Measurements from ENCODE around the gene CADM2. TPM values are rescaled to one million over a fixed set of nuclear protein-coding genes. Genes with fewer than 3 reads are reported as not detected.

Gene CADM2
- total RNA-seq, 1 experiment from 2014 or later = not detected

DNA sequence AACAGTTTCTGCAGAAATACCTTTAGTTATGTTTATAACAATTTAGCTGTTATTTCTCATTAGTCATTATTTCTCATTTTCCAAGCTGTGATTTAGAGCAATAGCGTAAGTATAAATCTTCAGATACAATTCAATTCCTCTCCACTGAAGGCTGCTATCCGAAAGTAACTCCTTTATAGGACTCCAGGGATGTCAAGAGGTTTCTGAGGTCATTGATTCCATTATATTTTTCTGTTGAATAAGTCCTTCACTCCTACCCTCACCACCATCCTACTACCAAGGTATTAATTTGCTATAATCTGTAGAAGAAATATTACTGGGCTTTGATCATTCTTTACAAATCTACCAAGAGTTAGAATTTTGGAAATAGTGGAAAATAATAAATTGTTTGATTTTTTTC is 285.7 kb downstream of the CADM2 start:
- no peak for DNase-seq (ENCODE audit: low read depth, low spot score)
- ChIA-PET RAD21 (ENCODE audit: low non-redundant PET in 1 of 2, low total read pairs in 2 of 2, uncharacterized antibody in 2 of 2, unreplicated experiment in 2 of 2) (no interaction called here), POLR2A (no interaction called here), CTCF (no interaction called here)
- Histone ChIP-seq H3K27ac (ENCODE audit: low read depth, low read length) (no peak overlapping the region), H3K4me3 (replicated peaks in 1 of 2; ENCODE audit: low read depth in 1 of 2, low read length in 2 of 2) (no peak overlapping the region), H3K9me2 (ENCODE audit: insufficient read depth) (no peaks in the 10 kb centered on the region), H2AFZ (ENCODE audit: low read depth, low read length, poor library complexity, severe bottlenecking) (no peak overlapping the region), H3K36me3 (ENCODE audit: control insufficient read depth in 1 of 2, insufficient read depth in 2 of 2, low read length in 2 of 2) (no peaks in the 10 kb centered on the region), H4K20me1 (ENCODE audit: insufficient read depth) (no peaks in the 10 kb centered on the region), H3K4me2 (ENCODE audit: low read length) (no peak overlapping the region), H3K27me3 (ENCODE audit: insufficient read depth, low read length) (no peaks in the 10 kb centered on the region), H3K9ac (ENCODE audit: low read length) (no peak overlapping the region), H3K79me2 (ENCODE audit: insufficient read depth, low read length) (no peaks in the 10 kb centered on the region), H3K9me3 (ENCODE audit: control insufficient read depth in 1 of 2, insufficient read depth in 1 of 2, low read depth in 1 of 2, low read length in 2 of 2) (no peaks in the 10 kb centered on the region; a peak in 1 of 4 replicates), H3K4me1 (ENCODE audit: control insufficient read depth in 1 of 2, insufficient read depth in 2 of 2, low read length in 2 of 2) (no peaks in the 10 kb centered on the region)
- intact Hi-C loops (cut with micrococcal nuclease) = no loop called here
- no TSS peak for BruUV-seq (replicated peaks)
- no peak for ATAC-seq
- TF ChIP-seq EZH2 (IDR thresholded peaks at IDR 0.05) (no peak), SIN3A (IDR thresholded peaks at IDR 0.05; ENCODE audit: low read depth) (no peak), ZNF274 (IDR thresholded peaks at IDR 0.05; ENCODE audit: low read depth, low read length) (no peak), EGR1 (IDR thresholded peaks at IDR 0.05; ENCODE audit: low read depth) (no peak), CEBPB (IDR thresholded peaks at IDR 0.05; ENCODE audit: low read depth) (no peak), JUND (IDR thresholded peaks at IDR 0.05) (no peak), EZH2phosphoT487 (IDR thresholded peaks at IDR 0.05; ENCODE audit: borderline replicate concordance) (no peak)

DNA sequence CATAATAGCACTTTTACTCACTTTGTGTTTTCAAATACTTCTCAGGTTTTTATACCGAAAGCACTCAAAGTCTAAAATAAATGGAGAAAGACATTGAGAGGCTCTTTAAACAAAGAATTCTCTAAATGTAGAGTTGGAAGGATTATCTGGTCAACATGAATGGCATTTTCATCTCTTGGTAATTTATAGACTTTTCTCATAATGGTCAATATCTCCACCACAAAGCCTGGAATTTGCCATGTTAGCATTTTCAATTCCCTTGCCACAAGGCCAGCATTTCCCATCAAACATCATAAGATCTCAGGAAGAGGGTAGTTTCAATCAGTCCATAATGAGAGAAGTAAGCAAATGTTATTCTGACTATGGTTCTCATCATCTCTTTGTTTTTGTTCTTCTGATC is 293.0 kb downstream of the CADM2 start:
- H3K36me3 ChIP-seq (ENCODE audit: control insufficient read depth in 1 of 2, insufficient read depth in 2 of 2, low read length in 2 of 2) = no peaks in the 10 kb centered on the region
- POLR2A ChIA-PET = no interaction called here
- TF ChIP-seq SP1 (IDR thresholded peaks at IDR 0.05; ENCODE audit: low read depth) (no peak), POLR2A (IDR thresholded peaks at IDR 0.05; ENCODE audit: borderline replicate concordance, extremely low read depth, insufficient read depth, insufficient read length) (no peak), YY1 (IDR thresholded peaks at IDR 0.05; ENCODE audit: extremely low read depth, insufficient replicate concordance, low read depth, low read length) (no peak), ELF1 (IDR thresholded peaks at IDR 0.05; ENCODE audit: borderline replicate concordance, low read depth) (no peak), EGR1 (IDR thresholded peaks at IDR 0.05; ENCODE audit: low read depth) (no peak), ZFX (IDR thresholded peaks at IDR 0.05) (no peak), TCF7L2 (IDR thresholded peaks at IDR 0.05; ENCODE audit: borderline replicate concordance, extremely low read depth, insufficient read depth, insufficient read length) (no peak), RAD21 (IDR thresholded peaks at IDR 0.05; ENCODE audit: low read depth) (no peak), SIN3A (IDR thresholded peaks at IDR 0.05; ENCODE audit: low read depth) (no peak), CEBPB (IDR thresholded peaks at IDR 0.05; ENCODE audit: low read depth) (no peak), FOSL1 (IDR thresholded peaks at IDR 0.05; ENCODE audit: low read depth) (no peak), ZNF274 (IDR thresholded peaks at IDR 0.05; ENCODE audit: low read depth, low read length) (no peak), JUND (IDR thresholded peaks at IDR 0.05) (no peak), EZH2 (IDR thresholded peaks at IDR 0.05) (no peak)
- TF ChIP-seq, protein P1, sequence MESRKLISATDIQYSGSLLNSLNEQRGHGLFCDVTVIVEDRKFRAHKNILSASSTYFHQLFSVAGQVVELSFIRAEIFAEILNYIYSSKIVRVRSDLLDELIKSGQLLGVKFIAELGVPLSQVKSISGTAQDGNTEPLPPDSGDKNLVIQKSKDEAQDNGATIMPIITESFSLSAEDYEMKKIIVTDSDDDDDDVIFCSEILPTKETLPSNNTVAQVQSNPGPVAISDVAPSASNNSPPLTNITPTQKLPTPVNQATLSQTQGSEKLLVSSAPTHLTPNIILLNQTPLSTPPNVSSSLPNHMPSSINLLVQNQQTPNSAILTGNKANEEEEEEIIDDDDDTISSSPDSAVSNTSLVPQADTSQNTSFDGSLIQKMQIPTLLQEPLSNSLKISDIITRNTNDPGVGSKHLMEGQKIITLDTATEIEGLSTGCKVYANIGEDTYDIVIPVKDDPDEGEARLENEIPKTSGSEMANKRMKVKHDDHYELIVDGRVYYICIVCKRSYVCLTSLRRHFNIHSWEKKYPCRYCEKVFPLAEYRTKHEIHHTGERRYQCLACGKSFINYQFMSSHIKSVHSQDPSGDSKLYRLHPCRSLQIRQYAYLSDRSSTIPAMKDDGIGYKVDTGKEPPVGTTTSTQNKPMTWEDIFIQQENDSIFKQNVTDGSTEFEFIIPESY (IDR thresholded peaks at IDR 0.05; ENCODE audit: extremely low read depth, insufficient replicate concordance, low read length) = no peak
- TF ChIP-seq, protein P2, sequence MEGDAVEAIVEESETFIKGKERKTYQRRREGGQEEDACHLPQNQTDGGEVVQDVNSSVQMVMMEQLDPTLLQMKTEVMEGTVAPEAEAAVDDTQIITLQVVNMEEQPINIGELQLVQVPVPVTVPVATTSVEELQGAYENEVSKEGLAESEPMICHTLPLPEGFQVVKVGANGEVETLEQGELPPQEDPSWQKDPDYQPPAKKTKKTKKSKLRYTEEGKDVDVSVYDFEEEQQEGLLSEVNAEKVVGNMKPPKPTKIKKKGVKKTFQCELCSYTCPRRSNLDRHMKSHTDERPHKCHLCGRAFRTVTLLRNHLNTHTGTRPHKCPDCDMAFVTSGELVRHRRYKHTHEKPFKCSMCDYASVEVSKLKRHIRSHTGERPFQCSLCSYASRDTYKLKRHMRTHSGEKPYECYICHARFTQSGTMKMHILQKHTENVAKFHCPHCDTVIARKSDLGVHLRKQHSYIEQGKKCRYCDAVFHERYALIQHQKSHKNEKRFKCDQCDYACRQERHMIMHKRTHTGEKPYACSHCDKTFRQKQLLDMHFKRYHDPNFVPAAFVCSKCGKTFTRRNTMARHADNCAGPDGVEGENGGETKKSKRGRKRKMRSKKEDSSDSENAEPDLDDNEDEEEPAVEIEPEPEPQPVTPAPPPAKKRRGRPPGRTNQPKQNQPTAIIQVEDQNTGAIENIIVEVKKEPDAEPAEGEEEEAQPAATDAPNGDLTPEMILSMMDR (IDR thresholded peaks at IDR 0.05 in 2 of 3, conservative IDR thresholded peaks at IDR 0.05 in 1 of 3; ENCODE audit: borderline replicate concordance in 1 of 3, insufficient read depth in 1 of 3, low read depth in 2 of 3, low read length in 2 of 3) = no peak
- H3K27ac ChIP-seq (ENCODE audit: low read depth, low read length) = no peak overlapping the region
- no peaks in the 10 kb centered on the region for H3K79me2 ChIP-seq (ENCODE audit: insufficient read depth, low read length)
- H3K4me3 ChIP-seq (replicated peaks in 1 of 2; ENCODE audit: low read depth in 1 of 2, low read length in 2 of 2) = no peak overlapping the region
- no TSS peak for BruUV-seq (replicated peaks)
- no peaks in the 10 kb centered on the region for H3K9me2 ChIP-seq (ENCODE audit: insufficient read depth)
- RAD21 ChIA-PET (ENCODE audit: low non-redundant PET in 1 of 2, low total read pairs in 2 of 2, uncharacterized antibody in 2 of 2, unreplicated experiment in 2 of 2) = no interaction called here
- H3K4me1 ChIP-seq (ENCODE audit: control insufficient read depth in 1 of 2, insufficient read depth in 2 of 2, low read length in 2 of 2) = no peaks in the 10 kb centered on the region
- H3K27me3 ChIP-seq (ENCODE audit: insufficient read depth, low read length) = no peaks in the 10 kb centered on the region
- no peak overlapping the region for H3K4me2 ChIP-seq (ENCODE audit: low read length)
- intact Hi-C loops (cut with micrococcal nuclease) = no loop called here
- peaks cover 16 to 18% of the 10 kb centered on the region in 2 experiments; a peak in 2 of 4 replicates for H3K9me3 ChIP-seq (ENCODE audit: control insufficient read depth in 1 of 2, insufficient read depth in 1 of 2, low read depth in 1 of 2, low read length in 2 of 2)
- no peaks in the 10 kb centered on the region for H4K20me1 ChIP-seq (ENCODE audit: insufficient read depth)
- DNase-seq (ENCODE audit: low read depth, low spot score) = no peak
- H3K9ac ChIP-seq (ENCODE audit: low read length) = no peak overlapping the region
- CTCF ChIA-PET = no interaction called here
- no peak for ATAC-seq
- H2AFZ ChIP-seq (ENCODE audit: low read depth, low read length, poor library complexity, severe bottlenecking) = no peak overlapping the region
